GM21515 (cell line): ENCODE measurements around the gene AKR1C2.
"Not testable (repeated sequence)": the region's sequence is repeated elsewhere in the genome, so short reads cannot be mapped to it uniquely, and the experiment has no call there.

Source experiments
- ATAC-seq: cut with Tn5 transposase; IDR thresholded peaks from one replicate; pipeline ENCODE4 v1.9.1; 2021; ENCODE audit not compliant: unreplicated experiment

Gene AKR1C2

DNA sequence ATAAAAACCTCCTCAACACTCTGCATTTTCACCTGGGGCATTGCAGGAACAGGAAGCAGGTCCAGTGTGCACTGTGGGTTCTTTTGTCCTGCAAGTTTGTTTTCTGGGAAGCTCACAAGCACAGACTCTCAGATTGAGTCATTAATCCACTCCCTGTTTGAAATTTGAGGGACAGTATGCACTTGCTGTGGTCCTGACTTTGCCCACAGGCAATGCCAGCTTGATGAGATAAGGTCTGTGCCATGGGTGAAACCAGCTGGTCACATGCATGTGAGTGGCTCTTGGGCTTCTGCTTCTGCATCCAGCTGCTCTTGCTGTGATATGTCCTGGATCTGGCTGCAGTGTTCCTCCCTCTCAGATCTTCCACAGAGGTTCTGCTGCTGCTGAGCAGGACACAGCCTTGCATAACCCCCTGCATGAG lies 21.8 kb upstream of the AKR1C2 start:
- not testable (repeated sequence) for ATAC-seq

GRCh38 chr10:5023177-5023805 lies 19.6 kb upstream of the AKR1C2 start:
- no peak for ATAC-seq

DNA sequence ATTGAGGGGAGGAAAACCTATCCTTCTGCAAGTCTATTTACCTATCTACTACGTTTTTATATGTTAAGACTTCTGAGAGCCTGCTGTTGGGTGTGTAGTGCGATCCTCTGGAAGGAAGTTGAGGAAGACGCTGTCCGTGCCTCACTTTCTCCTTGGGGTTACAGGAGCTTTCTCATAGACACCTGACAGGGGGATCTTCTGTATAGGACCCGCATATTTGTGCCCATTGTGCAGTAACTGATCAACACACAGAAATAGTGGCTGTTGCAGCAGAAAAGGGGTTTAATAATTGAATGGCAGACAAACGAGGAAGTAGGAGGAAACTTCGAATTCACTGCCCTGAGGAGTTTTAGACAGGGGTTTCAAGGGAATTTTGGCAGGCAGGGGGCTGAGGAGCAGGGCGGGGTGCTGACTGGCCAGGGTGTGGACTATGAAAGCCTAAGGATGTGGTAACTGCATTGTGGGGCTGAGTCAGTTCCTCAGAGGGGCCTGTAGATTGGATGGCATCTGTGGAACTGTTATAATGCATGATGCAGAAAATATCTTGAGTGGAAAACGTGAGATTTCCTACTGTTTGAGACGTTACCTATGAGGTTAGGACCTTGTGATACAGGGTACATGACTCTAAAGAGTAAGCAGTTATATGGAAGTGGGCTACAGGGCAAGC lies 18.1 kb upstream of the AKR1C2 start:
- ATAC-seq: not testable (repeated sequence)

GRCh38 chr10:5019770-5020612 lies 16.3 kb upstream of the AKR1C2 start:
- ATAC-seq: not testable (repeated sequence)

DNA sequence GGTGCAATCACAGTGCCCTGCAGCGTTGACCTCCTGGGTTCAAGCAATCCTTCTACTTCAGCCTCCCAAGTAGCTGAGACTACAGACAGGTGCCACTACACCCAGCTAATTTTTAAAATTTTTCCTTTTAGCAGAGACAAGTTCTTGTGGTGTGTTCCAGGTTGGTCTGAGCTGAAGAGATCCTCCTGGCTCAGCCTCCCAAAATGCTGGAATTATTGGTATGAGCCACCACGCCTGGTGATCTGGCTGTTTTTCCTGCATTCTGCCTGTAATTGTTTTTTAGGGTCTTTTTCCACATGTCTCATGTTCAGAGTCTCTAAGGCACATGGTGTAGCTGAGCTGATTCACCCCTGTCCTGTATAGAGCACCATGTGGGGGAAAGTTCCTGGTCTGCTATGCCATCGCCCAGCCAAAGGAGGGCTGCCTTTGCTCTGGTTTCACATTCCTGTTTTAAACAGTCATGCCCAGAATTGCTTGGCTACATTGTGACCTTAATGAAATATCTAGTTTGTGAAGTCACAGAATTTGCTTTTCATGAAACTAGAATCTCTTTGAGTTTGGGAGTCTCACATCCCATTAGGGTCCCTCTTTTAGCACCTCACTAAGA lies 15.1 kb upstream of the AKR1C2 start:
- not testable (repeated sequence) for ATAC-seq

DNA sequence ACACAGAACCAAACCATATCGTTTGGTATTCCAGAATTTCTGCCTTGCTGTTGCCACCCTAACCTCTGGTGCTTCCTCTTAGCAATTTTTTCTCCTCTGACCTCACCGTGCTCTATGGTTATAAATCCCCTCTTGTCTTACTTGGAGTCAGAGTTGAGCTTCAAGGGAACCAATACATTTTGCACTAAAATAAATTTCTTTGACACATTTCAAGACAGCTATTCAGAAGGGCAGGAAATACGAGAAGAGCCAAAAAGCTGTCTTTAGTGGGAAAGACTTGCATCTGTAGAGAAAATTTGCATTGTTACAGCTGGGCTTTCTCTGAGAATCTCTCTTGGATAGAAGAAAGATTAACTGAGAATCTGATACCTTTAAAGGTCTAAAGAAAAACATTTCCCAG lies 14.5 kb upstream of the AKR1C2 start:
- no peak for ATAC-seq

DNA sequence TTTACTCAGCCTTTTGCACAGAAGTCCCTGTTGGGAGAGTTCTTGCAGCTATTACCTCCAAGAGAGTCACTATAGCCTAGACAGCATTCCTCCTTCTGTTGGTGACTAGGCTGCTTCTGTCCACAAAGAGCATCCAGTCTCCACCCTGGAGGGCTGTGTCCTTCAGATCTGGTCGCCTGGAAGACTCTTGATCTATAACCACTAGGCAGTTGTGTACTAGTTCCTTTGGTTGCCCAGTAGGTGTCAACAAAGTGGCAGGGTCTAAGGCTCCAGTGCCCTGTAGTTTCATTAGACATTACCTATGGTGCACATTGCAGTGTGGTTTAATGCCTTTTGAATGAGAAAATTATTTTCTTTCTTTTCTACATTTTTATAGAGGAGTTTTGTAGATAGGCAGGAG lies 11.3 kb upstream of the AKR1C2 start:
- ATAC-seq: no peak

GRCh38 chr10:5014200-5014910 lies 10.7 kb upstream of the AKR1C2 start:
- ATAC-seq: not testable (repeated sequence)

GRCh38 chr10:5013385-5013784 lies 9.7 kb upstream of the AKR1C2 start:
- ATAC-seq: no peak

- ATAC-seq: no peak
These were observed 8.9 kb upstream of the AKR1C2 start for GRCh38 chr10:5012595-5012994.

GRCh38 chr10:5011392-5011791 lies 7.7 kb upstream of the AKR1C2 start:
- not testable (repeated sequence) for ATAC-seq

DNA sequence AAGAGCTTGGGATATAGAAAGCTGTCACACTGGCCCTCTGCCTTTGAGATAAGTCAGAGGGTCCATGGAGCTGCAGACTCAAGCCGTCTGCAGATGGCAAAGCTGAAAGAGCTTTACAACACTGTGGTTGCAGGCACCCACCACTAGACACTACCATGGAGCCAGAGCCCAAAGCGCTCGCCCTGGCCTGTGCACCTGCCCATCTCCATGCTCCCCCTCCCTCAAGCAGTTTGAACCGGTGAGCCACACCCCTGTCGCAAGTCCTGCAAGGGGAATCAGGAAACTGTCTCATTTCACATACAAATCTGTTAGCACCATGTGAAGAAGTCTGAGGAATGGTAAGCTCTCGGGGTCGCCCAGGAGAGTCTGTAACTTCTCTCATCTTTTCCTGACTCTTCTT lies 6.4 kb upstream of the AKR1C2 start:
- not testable (repeated sequence) for ATAC-seq

DNA sequence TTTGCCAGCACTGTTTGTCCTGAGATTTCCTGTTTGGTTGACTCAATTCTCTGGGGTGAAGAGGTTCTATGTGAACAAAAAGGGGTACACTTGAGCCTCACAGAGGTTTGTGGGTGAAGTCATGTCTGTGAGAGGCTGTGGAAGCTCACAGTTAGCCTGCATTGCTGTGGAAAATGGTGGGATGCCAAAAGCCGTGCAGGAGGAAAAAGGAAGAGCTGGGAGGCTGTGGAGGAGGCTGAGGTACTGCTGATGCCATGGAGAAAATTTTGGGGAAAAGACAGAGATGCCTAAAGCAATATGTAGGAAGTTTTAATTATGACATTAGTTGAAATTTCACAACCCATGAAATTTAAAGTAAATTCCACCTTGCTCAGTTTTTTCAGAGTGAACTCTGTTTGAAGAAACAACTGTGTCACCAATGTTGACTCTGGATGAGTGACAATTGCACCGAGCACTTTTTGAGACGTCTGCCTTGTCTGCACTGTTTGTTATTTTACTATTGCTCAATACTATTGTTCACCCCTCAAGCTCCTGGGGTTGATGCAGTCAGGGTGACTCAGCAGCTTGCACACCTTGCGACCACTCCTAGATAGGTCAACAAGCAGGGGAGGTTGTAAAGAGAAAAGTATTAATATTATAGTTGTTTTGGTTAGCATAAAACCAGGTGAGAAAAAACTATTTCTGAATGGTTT lies 5.3 kb upstream of the AKR1C2 start:
- ATAC-seq: not testable (repeated sequence)

- ATAC-seq: not testable (repeated sequence)
These were observed 844 bp upstream of the AKR1C2 start for GRCh38 chr10:5004501-5004900.

DNA sequence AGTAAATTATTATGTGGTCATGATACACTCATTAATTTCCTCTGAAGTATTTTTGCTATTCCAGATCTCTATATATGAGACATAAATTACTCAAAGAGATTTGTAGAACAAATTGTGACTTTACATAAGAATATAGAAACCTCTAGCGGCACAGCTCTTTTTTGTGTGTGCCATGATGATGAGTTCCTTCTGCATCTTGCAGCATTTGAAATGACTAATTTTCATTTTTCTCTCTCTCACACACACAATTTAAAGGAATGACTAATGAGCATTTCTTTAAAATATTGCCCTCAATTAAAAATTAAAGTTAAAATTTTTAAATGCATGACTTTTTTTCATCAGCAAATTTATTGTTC lies 351 bp upstream of the AKR1C2 start:
- ATAC-seq: not testable (repeated sequence)

- no peak for ATAC-seq
These were observed 1.5 kb downstream of the AKR1C2 start for GRCh38 chr10:5002013-5002727.

DNA sequence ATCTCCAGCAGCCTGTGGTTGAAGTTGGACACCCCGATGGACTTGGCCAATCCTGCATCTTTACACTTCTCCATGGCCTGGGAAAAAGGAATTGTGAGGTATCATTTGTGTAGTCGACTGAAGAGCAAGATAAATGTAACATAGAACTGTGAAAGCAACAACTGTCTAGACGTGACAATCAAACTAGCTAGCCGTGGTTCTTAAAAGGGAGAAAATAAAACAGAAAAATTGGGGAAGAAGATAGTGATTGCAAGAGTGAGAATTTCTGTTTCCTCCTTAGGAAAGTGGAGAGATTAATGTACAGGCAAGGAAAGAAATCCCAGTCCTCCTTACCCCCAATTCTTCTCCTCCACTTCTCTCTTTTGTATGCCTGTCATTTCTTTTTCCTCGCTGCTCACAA lies 5.0 kb downstream of the AKR1C2 start:
- ATAC-seq: no peak

GRCh38 chr10:4994260-4994659 lies 9.4 kb downstream of the AKR1C2 start:
- not testable (repeated sequence) for ATAC-seq

DNA sequence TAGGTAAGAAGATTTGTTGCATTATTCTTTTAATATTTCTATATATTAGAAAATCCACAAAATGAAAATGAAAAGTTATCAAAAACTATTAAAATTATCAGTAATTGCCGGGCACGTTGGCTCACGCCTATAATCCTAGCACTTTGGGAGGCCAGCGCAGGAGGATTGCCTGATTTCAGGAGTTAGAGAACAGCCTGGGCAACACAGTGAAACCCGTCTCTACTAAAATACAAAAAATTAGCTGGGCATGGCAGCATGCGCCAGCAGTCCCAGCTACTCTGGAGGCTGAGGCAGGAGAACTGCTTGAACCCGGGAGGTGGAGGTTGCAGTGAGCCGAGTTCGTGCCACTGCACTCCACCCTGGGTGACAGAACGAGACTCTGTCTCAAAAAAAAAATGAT lies 11.1 kb downstream of the AKR1C2 start:
- ATAC-seq: not testable (repeated sequence)

- ATAC-seq: not testable (repeated sequence)
These were observed 12.2 kb downstream of the AKR1C2 start for GRCh38 chr10:4991463-4991862.
